HG03060 (cell line): Measurements from ENCODE around the gene AKR1B15.

Experiments
- ATAC-seq: cut with Tn5 transposase; IDR thresholded peaks from one replicate; pipeline ENCODE4 v1.9.1; 2021; ENCODE audit warnings: low read depth, moderate number of reproducible peaks; ENCODE audit not compliant: unreplicated experiment

The AKR1B15 gene

DNA sequence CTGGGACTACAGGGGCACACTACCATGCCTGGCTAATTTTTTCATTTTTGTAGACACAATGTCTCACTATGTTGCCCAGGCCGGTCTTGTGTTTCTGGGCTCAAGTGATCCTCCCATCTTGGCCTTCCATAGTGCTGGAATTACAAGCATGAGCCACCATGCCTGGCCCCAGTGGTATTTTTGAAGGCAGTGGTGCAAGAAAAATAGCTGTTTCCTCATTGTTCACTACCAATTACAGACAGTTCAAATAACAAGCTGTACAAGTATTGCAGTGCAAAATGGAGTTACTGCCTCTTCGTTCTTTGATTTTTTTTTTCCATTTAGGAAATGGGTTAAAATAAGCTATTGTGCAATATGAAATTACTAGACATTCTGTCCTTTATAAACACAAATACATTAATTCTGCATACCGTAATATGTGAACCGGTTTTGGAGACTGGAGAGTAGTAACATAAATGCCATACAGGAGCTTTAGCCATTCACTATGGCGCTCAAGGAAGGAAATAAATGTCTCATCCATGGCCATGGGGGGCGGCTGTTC lies 62.8 kb downstream of the AKR1B15 start:
- no peak for ATAC-seq

DNA sequence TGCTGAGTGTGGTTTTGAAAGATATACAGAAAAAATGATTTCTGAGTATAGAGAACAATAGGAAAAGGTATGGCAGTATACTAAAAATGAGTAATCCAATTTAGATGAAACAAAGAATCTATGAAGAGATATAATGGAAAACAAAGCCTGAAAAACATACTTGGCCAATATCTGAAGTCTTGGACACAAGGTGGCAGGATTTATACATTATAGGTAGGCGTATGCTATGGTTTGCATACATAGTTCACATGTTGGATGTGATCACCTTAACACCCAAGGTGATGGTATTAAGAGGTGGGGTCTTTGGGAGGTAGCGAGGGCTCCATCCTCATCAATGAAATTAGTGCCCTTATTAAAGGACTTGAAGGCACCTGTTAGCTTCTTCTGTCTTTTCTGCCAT lies 63.3 kb downstream of the AKR1B15 start:
- ATAC-seq = no peak

DNA sequence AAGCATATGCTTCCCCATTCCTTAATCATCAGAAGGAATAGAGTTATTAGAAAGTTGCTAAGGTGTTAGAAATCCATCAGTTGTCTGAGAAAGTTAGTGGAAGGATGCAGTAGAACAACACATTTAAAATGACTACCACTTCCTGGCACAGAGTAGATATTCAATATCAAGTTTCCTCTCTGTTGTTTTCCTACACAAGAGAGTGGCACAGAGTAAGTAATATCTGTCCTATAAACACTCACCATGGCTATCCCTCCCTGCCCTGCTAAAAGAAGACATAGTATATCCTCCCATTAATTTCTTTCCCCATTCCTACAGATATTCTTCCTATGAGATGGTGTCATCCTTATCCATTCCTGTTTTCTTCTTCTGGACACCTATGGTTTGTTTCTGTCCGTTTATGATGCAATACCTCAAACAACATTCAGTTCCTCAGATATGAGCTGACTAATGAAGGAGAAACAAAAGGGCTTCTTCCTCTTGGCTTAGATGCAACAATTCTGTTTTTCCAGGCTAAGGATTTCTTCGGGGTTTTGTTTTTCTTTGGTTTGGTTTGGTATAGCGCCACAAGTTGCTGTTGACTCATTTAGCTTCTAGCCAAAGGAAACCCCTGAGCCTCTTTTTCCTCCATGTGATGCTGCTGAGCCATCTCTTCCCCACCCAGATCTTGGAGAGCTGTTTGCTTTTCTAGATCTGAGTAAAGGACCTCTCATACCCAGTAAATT lies 64.9 kb downstream of the AKR1B15 start:
- ATAC-seq = no peak

DNA sequence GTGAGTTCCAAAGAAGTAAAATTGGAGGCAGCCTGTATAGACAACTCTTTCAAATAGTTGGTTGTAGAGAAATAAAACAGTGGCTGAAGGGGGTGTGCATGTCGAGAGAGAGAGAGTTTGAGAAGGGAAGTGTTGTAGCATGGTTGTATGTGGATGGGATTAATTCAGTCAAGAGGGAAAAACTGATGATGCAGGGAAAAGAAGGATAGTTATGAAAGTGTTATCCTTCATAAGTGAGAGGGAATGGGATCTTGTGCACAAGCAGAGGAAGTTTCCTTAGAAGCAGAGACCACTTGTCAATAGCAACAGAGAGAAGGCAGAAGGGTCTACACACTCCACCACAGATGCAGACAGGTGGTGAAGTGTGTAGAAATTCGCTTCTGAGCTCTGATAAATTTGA lies 67.7 kb downstream of the AKR1B15 start:
- ATAC-seq = no peak

DNA sequence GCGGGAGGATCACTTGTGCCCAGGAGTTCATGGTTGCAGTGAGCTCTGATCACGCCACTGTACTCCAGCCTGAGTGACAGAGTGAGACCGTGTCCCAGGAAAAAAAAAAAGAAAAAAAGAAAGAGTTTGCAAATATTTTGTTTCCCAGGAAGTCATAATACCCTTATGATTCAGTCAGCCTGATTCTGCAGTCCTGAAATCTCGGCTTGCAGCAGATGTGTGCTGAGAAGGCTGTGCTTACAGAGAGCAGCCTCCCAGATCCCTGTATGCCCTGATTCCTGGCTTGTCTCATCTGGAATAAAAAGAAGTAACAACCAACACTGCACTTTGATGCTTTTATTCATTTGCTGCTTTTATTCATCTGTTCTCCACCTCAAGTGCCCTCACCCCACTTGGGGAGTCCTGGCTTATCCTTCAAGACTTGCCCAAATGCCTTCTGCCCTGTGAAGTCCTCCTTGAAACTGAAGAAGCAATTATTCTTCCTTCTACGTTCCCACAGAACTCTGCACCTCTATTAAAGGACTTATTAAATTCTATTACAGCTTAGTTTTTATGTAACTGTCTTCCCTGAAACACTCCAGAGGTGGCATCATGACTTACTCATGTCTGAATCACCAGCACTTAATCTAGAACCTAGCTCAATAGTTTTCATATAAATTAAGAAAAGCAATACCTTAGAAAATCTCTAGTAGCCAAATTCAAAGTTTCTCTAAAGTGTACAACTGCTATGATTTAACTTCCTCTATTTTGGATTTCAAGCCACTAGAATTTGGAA lies 70.0 kb downstream of the AKR1B15 start:
- ATAC-seq = no peak

DNA sequence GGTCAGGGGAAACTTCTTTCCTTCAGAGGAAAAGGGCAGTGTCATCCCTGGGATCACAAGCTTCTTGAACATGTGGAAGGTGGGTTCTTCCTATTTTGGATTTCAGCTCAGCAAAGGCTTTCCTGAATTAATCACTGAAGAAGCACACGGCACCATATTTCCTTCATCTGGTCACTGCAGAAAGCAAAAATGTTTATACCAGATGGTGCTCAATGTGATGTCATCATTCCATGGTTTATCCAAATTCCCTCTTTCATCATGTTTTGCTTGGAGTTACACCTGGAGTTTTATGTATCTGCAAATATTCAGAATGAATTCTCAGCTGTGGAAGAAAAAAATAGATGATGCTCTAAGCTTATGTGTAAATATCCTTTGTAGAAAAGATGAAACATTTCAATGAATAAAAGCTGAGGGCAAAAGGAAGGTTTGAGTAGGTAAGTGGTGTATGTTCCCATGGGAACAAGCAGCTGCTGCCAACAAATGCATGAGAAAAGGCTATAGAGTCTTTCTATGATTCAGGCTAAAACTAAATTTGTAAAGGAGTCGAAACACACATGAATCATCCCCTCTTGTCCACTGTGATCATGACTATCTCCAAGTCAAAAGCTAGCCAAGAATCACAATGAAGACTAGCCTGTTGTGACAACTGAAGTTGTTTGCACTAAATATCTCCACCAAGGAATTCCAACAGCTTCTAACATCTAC lies 70.9 kb downstream of the AKR1B15 start:
- ATAC-seq = no peak

DNA sequence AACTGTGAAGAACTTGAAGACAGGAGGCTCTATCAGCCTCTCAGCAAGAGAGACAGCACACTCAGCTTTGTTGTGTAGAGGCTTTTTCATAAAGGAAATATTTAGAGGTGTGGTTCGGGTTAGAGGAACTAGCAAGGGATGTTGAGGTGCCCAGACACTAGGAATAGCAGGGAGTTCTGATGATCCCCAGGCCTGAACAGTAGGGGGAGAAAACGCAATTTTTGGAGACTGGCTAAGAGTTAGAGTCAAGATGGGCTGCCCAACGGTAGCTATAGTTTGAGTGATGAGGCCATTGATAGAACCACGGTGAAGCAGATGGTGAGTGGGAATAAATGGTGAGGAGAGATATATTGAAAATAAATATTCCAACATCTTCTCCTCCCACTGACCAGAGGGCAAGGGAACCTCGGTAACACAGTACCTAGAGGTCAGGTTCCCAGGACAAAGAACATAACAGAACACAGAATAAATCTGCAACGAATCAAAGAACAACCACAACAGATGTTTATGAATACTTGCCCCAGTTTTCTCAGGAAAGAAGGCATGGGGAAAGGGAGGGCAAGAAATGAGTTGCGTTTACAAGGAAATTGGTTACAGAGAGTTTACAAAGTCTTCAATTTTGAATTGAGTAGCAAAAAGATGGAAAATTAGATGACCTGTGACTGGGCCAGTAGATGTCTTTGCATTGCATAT lies 73.5 kb downstream of the AKR1B15 start:
- ATAC-seq = no peak

DNA sequence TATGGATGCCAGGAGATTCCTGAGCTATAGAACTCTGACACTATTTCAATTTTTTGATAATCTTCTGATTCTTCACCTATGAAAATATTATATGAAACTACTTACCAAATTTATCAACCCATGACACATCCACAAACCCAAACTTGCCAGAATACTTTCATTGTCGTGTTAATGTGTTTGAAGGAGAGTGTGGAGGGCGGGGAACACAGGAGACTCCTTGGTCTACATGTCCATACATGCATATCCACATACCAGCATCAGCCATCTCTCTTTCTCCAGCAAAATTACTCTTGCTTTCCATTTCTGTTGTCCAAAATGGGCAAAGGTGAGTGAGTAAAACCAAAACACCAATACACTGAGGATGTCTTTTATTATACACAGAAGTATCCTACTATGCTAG lies 74.3 kb downstream of the AKR1B15 start:
- no peak for ATAC-seq

DNA sequence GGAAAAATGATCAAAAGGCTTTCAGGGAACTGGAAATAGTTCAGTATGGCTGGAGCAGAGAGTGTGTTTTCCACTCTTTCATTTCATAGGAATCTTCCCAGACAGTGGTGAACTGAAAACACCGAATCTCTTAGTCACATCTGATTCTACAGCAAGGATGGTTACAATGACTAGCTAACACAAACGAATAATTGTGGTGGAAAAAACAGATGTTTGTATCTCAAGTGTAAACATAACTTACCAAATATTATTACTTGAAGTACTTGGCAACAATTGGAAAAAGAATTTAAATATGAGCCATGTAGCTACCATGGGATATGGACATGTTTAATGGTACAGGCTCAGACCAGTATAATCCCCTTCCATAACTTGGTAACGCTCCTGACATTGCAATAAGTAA lies 76.6 kb downstream of the AKR1B15 start:
- no peak for ATAC-seq

DNA sequence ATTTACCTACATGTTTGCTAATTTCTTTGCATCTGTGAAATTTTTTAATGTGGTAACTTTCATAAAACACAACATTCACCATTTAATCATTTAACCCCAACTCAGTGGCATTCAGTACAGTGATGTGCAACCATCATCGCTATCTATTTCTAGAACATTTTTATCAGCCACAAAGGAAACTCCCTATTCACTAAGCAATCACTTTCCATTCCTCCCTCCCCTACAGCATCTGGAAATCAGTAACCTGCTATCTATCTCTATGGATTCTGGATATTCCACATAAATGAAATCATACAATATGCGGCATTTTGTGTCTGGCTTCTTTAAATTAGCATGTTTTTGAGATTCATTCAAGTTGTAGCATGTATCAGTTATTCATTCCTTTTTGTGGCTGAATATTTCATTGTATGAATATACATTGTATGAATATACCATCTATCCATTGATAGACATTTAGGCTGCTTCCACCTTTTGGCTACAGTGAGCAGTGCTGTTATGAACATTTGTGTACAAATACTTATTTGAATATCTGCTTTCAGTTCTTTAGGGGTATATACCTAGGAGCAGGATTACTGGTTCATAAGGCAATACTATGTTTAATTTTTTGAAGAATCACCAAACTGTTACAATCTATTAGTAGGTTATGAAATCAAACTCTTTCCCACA lies 78.3 kb downstream of the AKR1B15 start:
- ATAC-seq = no peak

DNA sequence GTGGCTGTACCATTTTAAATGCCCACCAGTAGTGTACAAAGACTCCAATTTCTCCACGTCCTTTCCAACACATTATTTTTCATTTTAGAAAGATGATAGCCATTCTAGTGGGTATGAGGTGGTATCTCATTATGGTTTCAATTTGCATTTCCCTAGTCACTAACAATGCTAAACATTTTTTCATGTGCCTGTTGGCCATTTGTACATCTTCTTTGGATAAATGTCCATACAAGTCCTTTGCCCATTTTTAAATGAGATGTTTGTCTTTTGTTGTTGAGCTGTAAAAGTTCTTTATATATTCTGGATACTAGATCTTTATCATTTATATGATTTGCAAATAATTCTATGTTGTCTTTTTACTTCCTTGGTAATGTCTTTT lies 78.9 kb downstream of the AKR1B15 start:
- no peak for ATAC-seq

DNA sequence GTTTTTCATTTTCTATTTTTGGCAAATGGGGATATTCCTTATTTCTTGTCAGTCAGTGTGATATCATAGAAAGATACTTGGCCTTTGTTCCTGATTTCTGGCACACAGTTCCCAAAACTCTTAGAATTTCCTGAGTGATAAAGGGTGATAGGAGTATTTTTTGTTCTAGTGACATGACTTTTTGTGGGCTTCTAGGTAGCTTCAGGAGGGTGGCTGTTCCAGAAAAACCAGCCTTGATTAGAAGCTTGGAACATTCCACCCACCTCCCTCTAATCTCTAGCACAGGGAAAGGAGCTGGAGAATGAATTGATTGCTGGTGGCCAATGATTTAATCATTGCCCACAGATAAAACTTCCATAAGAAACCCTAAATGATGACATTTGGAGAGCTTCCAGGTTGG lies 80.5 kb downstream of the AKR1B15 start:
- ATAC-seq = no peak
